Hepatocyte (in vitro differentiated cells): ENCODE data around the gene SYT7.

Source experiments
- EZH2 ChIP-seq: fragments of 200-600 bp; sonication (generic); IDR thresholded peaks from 2 replicates; pipeline ENCODE4 v1.6.1; 2016; ENCODE audit warnings: antibody characterized with exemption, mild to moderate bottlenecking, borderline replicate concordance
- TF ChIP-seq, protein P1 (sequence below): fragments of 200-600 bp; sonication (generic); IDR thresholded peaks from 2 replicates; pipeline ENCODE4 v1.5.1; 2016; ENCODE audit warnings: antibody characterized with exemption, mild to moderate bottlenecking; ENCODE audit not compliant: poor library complexity

DNA sequence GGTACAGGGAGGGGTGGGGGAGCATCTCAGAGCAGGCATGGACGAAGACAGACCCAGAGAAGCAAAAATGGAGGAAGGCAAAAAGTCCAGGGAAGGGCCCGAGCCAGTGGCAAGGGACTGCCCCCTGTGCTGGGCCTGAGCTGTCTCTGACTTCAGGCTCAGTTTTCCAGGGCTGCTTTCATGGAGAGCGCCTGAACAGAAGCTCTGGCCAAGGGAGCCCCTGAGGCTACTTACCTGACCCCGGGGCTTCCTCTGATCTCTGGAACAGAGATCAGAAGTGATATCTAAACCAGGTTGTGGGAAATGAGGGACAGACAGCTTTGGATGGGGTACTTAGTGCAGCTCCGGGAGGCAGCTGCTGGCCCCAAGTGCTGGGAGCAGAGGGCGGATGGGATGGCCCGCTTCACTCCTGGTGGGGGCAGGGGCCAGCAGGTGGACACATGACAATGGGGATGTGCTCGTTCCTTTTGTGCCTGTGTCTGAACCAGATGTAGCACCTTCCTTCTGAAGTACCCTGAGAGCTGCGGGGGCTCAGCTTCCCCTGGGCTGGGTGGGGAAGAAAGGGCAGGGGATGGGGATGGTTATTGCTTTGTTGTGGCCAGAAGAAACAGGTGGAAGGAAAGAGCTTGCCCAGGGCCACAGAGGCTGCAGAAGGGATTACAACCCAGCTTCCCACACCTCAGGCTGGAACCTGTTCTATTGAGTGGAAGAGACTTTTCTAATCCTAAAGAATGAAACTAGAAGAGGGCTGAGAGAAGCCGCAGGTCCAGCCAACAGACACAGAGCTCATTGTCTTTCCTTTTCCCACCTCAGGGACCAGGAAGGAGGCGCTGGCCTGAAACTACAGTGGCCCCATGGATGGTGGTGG, 66.6 kb downstream of the SYT7 start:
- TF ChIP-seq, protein P1, sequence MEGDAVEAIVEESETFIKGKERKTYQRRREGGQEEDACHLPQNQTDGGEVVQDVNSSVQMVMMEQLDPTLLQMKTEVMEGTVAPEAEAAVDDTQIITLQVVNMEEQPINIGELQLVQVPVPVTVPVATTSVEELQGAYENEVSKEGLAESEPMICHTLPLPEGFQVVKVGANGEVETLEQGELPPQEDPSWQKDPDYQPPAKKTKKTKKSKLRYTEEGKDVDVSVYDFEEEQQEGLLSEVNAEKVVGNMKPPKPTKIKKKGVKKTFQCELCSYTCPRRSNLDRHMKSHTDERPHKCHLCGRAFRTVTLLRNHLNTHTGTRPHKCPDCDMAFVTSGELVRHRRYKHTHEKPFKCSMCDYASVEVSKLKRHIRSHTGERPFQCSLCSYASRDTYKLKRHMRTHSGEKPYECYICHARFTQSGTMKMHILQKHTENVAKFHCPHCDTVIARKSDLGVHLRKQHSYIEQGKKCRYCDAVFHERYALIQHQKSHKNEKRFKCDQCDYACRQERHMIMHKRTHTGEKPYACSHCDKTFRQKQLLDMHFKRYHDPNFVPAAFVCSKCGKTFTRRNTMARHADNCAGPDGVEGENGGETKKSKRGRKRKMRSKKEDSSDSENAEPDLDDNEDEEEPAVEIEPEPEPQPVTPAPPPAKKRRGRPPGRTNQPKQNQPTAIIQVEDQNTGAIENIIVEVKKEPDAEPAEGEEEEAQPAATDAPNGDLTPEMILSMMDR: no peak
- TF ChIP-seq EZH2: no peak
